NCI-H82 treated with DMSO at 0.1 percent for 48 hours (cell line): ENCODE results near the gene DMXL2.
"Not testable (repeated sequence)": the region's sequence is repeated elsewhere in the genome, so short reads cannot be mapped to it uniquely, and the experiment has no call there.

Experiments
- DNase-seq: peaks from one replicate; lab custom pipeline; 2025; ENCODE audit not compliant: unreplicated experiment; lab: John Stamatoyannopoulos, UW

DMXL2 gene

DNA sequence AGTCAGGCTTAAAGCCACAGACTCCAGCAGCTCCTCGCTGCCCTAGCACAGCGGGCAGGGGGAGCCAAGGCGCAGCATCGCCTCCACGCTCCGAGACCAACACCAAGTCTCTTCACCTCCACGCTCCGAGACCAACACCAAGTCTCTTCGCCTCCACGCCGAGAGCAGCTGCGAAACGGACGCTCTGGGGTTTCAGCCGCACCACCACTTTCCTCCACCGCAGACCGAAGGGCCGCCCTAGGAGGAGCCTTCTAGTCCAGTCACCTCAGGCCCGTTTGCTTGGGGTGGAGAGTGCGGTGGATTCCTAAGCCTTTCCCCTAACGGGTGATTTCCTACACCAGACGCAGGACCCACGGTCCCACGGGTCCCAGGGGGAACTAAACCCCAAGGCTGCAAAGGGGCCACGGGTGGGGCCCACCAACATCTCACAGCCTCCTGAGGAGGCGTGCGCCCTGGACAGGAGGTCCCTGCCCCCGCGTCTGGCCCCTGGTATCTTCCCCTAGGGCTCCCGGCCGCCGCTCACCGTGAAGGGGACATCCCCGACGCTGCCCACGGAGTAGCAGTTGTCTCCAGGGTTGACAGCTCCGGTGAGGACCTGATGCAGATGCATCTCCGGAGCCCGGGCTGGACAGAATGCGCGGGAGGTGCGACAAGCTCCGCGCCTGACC, 501 bp downstream of the DMXL2 start:
- DNase-seq, result no peak

GRCh38 chr15:51621155-51621765, 1.3 kb downstream of the DMXL2 start:
- DNase-seq, result no peak

DNA sequence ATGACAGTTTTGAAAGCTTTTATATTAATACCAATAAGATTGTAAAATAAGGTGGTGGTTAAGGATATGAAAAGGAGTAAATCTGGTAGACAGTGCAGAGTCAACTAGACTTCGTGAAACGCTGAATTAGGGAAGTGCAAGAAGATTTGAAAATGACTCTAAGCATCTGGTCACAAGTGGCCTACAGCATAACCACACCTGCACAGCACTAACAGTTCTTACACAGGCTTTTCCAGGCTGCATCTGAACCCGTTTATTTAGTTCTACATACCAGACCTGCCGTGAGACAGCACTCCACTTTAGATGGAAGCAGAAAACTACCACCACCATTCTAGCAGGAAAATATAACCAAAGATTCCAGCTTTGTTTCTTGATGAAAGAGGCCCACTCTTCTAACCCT, 1.9 kb downstream of the DMXL2 start:
- DNase-seq, result no peak

DNA sequence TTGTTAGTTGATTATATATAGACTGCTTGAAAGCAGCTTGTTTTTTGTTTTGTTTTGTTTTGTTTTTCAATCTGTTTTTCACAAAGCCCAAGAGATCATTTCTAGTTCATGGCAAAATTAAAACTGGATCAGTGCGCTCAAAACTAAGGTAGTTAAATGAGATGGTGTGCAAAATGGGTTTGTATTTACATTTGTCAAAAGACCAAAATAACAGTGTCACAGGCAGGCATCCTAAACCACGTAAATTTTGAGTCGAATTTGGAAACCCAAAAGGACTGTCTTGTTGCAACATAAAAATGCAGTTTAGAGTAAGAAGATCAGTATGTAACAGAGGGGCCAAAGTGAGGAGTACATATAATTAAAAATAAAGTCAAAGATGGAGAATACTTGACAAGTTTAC, 2.4 kb downstream of the DMXL2 start:
- DNase-seq, result no peak

- no peak for DNase-seq
These were observed 3.1 kb downstream of the DMXL2 start for GRCh38 chr15:51619331-51620035.

- DNase-seq, result no peak
These were observed 4.7 kb downstream of the DMXL2 start for GRCh38 chr15:51617886-51618285.

GRCh38 chr15:51613951-51614350, 8.6 kb downstream of the DMXL2 start:
- DNase-seq, result no peak

GRCh38 chr15:51612669-51613068, 9.9 kb downstream of the DMXL2 start:
- DNase-seq, result not testable (repeated sequence)

DNA sequence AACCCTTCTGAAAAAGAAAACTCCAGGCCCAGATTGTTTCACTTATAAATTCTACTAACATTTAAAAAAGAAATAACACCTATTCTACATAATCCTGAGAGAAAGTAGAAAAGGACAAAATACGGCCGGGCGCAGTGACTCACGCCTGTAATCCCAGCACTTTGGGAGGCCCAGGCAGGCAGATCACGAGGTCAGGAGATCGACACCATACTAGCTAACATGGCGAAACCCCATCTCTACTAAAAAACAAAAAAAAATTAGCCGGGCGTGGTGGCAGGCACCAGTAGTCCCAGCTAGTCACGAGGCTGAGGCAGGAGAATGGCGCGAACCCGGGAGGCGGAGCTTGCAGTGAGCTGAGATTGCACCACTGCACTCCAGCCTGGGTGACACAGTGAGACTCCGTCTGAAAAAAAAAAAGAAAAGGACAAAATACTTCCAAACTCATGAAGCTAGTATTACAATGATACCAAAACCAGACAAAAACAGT, 19.1 kb downstream of the DMXL2 start:
- not testable (repeated sequence) for DNase-seq

GRCh38 chr15:51603002-51603401, 19.6 kb downstream of the DMXL2 start:
- no peak for DNase-seq

DNA sequence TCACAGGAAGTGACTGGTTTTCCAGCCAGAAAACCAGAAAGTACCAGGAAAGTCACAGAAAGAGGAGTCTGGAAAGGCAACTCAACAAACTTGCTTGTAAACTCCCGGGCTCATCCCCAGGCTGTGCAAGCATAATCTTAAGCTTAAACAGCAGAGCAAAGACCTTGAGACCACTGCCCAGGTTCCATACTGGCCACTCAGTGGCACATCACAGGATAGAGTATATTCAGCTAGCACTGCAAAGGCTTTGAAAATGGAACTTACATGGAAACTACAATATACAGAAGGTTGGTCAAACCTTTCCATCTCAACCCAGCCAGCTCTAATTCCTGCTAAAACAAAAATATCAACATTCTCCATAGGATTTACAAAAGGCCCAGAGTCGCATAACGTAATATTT, 20.1 kb downstream of the DMXL2 start:
- no peak for DNase-seq

GRCh38 chr15:51601801-51602200, 20.8 kb downstream of the DMXL2 start:
- no peak for DNase-seq

DNA sequence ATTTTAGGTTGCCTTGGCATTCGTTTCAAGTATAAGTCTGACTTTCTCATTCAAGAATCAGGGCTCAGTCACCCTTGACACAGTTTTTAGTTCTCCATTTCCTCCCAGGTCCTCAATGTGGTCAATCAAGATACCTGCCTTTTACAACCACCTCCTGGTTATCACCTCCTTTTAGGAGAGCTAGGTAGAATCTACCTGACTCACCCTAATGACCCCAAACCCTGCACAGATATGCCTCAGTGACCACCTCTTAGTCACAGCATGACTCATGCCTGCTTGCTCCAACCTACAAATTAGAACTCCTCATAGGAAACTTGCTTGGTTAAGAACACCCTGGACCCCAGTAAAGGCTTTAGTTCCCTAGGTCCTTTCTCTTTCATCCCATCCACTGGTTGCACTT, 22.5 kb downstream of the DMXL2 start:
- DNase-seq, result no peak

- DNase-seq, result no peak
These were observed 32.5 kb downstream of the DMXL2 start for GRCh38 chr15:51589881-51590568.

- no peak for DNase-seq
These were observed 33.6 kb downstream of the DMXL2 start for GRCh38 chr15:51588966-51589365.

DNA sequence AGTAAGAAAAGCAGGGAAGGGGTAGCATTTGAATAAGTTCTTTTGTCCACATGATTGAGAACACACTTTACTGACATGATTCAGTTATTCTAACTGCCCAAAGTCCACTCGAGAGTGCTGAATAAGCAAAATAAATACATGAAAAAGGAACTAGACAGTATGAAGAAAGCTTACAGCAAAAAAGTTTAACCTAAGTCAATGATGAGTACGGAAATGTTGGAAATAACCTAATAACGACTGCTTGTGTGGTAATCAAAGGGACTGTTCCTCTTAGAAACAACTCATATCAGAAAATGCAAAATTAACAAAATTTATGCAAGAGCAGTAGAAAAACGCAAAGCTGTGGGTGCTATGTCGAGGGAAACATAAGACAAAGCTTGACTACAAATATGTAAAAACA, 36.6 kb downstream of the DMXL2 start:
- no peak for DNase-seq

GRCh38 chr15:51580982-51581381, 41.6 kb downstream of the DMXL2 start:
- DNase-seq, result no peak

GRCh38 chr15:51580385-51580784, 42.2 kb downstream of the DMXL2 start:
- DNase-seq, result no peak

DNA sequence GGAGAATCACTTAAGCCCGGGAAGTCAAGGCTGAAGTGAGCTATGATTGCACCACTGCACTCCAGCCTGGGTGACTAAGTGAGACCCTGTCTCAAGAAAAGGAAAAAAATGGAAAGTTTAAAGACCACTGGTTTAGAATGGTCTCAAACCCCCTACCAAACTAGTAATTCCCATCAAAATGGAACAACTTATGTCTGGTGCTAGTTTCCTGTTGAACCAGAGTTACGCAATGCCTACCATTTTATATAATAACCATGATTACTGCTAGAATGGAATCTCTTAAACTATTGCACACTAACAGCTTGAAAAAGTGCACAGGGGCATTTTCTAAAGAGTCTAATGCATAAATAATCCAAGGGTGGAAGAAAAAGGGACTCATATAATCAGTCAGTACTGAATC, 43.6 kb downstream of the DMXL2 start:
- no peak for DNase-seq

GRCh38 chr15:51577636-51578304, 44.8 kb downstream of the DMXL2 start:
- no peak for DNase-seq

DNA sequence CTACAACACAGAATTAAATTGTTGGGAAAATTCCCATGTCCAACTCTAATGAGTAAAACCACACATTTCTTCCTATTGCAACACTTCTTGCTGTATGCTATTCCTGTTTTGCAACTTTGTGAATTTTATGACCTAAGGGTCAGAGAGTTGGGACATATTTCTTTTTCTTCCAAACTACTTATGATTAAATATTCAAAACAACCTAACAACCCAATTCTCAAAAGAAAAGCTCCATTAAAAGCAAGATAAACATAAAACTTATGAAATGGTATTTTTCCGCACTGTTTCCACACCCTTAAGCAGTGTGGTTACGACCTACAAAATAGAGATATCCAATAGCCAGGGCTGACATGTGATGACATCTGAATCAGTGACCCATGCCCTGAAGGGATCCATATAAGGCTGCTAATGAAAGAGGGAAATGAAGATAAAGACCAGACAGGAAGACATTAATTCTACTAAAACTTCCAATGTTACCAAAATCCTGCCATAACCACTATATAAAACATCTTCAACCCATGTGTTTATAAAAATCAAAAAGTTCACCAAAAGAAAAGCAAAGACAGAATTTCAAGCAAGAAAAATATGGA, 45.6 kb downstream of the DMXL2 start:
- no peak for DNase-seq
